Activated T-cell treated with anti-CD3 and anti-CD28 coated beads, Interleukin-2, amount 50 U/mL, for 24 hours (primary cell): ENCODE measurements around the gene HOXA9.
A peak's percentile ranks its signal among the peaks of the same experiment; 100 is the strongest.

Experiments
- DNase-seq: peaks from one replicate; pipeline ENCODE4 v3.0.0-alpha.2; 2020
- H3K27ac Mint-ChIP-seq: 2 replicates; pipeline ENCODE4 v1.8.0; 2020; ENCODE audit warnings: mild to moderate bottlenecking, mixed read lengths
- H3K27me3 Mint-ChIP-seq: 2 replicates; pipeline ENCODE4 v1.8.0; 2020; ENCODE audit warnings: mixed read lengths
- H3K36me3 Mint-ChIP-seq: 2 replicates; pipeline ENCODE4 v1.8.0; 2020; ENCODE audit warnings: low read depth, mixed read lengths
- H3K4me1 Mint-ChIP-seq: 2 replicates; pipeline ENCODE4 v1.8.0; 2020; ENCODE audit warnings: low read depth, mixed read lengths
- H3K4me3 Mint-ChIP-seq: 2 replicates; pipeline ENCODE4 v1.8.0; 2020; ENCODE audit warnings: mild to moderate bottlenecking, moderate library complexity, mixed read lengths
- H3K9me3 Mint-ChIP-seq: 2 replicates; pipeline ENCODE4 v1.8.0; 2020; ENCODE audit warnings: mixed read lengths

Gene HOXA9

GRCh38 chr7:27132978-27133377 is 32.4 kb downstream of the HOXA9 start:
- no peak overlapping the region for H3K4me3 Mint-ChIP-seq
- no peaks in the 10 kb centered on the region for H3K36me3 Mint-ChIP-seq
- peaks cover 83% of the 10 kb centered on the region for H3K27me3 Mint-ChIP-seq

DNA sequence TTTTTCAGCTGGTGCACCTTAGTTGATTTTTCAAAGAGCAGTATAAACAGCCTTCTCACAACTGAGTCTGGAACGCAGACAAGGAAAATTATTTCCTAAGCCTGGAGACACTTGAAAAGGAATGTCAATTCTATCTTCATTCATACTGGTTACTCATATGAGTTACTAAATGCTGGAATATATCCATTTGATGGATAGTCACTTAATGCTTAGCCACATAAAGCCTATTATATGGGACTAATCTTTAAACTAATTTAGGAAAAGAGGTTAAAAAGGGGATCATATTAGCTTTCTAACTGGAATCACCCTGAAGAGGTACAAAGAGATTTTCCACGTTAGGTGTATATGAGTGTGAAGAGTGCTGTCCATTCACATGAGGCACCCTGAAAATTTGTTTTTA is 33.1 kb downstream of the HOXA9 start:
- H3K36me3 Mint-ChIP-seq: no peaks in the 10 kb centered on the region
- no peak overlapping the region for H3K27ac Mint-ChIP-seq
- peaks cover 2% of the 10 kb centered on the region for H3K9me3 Mint-ChIP-seq
- H3K27me3 Mint-ChIP-seq: peaks cover 83% of the 10 kb centered on the region
- peaks cover 27% of the 10 kb centered on the region for H3K4me1 Mint-ChIP-seq
- DNase-seq: no peak
- H3K4me3 Mint-ChIP-seq: no peak overlapping the region

More at GRCh38 chr7:27132978-27133377, 32.4 kb downstream of the HOXA9 start:
- Mint-ChIP-seq H3K4me1 (peaks cover 27% of the 10 kb centered on the region), H3K27ac (no peak overlapping the region), H3K9me3 (peaks cover 2% of the 10 kb centered on the region)
- no peak for DNase-seq

DNA sequence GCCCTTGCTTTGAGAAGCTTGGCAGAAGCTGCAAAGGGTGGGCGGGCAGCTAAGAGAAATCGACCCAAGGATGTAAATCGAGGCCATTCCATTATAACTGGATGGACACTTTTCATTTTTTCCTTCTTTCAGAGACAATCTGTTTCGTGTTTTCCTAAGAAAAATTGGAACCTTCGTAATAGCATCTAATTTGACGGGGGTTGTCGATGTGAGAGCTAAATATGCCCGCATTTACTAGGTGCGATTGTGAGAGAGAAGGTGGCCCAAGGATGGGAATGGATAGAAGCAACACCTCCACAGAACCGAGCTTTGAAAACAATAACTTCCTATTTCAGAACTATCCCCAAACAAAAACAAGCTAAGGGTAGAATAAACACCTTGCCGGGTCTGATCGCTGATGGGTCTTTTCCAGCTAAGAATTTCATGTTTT is 33.9 kb downstream of the HOXA9 start:
- Mint-ChIP-seq H3K4me1 (peaks cover 27% of the 10 kb centered on the region), H3K27ac (no peak overlapping the region), H3K9me3 (peaks cover 2% of the 10 kb centered on the region), H3K4me3 (peak overlapping the region; percentile 62), H3K36me3 (no peaks in the 10 kb centered on the region), H3K27me3 (peaks cover 83% of the 10 kb centered on the region)
- no peak for DNase-seq

- no peaks in the 10 kb centered on the region for H3K36me3 Mint-ChIP-seq
- H3K27me3 Mint-ChIP-seq: peaks cover 81% of the 10 kb centered on the region
- H3K4me1 Mint-ChIP-seq: peaks cover 23% of the 10 kb centered on the region
- H3K27ac Mint-ChIP-seq: no peak within 1 kb of the TSS
- H3K9me3 Mint-ChIP-seq: peaks cover 2% of the 10 kb centered on the region
- peak; percentile 84 for DNase-seq
- peak within 1 kb of the TSS; percentile 62 for H3K4me3 Mint-ChIP-seq
Observed at GRCh38 chr7:27130540-27131389, 34.6 kb downstream of the HOXA9 start, which contains the start of gene HOXA4. Gene HOXA4 (minus strand): TSS chr7:27130757. CDS start chr7:27130733, 24 bp downstream.

DNA sequence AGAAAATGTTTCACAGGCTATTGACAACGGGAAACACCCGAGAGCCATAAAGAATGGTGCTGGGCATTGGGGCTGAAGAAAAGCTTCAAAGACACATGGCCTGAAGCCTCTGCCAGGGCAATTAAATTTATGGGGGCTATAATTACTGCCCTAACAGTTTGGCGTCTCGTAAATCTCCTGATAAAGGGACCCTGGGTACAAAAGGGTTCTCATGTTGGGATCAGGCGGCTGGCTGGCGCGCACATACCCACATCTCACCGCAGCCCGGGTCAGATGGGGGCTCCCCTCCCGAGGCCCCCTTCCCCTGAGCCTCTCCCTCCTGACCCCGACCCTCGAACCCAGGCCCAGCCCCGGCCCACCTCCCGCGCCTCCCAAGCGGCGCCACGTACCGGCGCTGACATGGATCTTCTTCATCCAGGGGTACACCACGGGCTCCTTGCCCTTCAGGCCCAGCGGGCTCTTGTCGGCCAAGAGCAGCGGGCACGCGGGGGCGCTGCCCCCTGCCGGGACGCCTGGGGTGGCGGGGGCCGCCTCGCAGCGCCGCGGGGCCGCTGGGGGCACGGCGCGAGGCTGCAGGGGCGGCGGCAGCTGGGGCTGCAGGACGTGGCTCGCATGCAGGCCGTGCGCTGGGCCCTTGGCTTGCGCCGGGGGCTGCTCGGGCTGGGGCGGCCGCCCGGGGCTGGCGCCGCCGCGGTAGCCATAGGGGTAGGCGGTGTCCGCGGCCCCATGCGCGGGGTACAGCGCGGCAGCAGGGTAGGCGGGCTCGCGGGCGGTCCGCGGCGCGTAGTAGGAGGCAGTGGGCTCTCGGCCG is 35.4 kb downstream of the HOXA9 start:
- Mint-ChIP-seq H3K36me3 (no peaks in the 10 kb centered on the region), H3K27me3 (peaks cover 82% of the 10 kb centered on the region), H3K27ac (no peak overlapping the region), H3K4me1 (peaks cover 16% of the 10 kb centered on the region), H3K4me3 (no peak overlapping the region), H3K9me3 (peaks cover 2% of the 10 kb centered on the region)
- peak; percentile 40 for DNase-seq

GRCh38 chr7:27128776-27129728 is 36.3 kb downstream of the HOXA9 start:
- H3K9me3 Mint-ChIP-seq: no peaks in the 10 kb centered on the region
- no peak for DNase-seq
- H3K27me3 Mint-ChIP-seq: peaks cover 83% of the 10 kb centered on the region
- H3K4me1 Mint-ChIP-seq: peaks cover 8% of the 10 kb centered on the region
- H3K36me3 Mint-ChIP-seq: no peaks in the 10 kb centered on the region
- no peak overlapping the region for H3K27ac Mint-ChIP-seq
- H3K4me3 Mint-ChIP-seq: no peak overlapping the region

DNA sequence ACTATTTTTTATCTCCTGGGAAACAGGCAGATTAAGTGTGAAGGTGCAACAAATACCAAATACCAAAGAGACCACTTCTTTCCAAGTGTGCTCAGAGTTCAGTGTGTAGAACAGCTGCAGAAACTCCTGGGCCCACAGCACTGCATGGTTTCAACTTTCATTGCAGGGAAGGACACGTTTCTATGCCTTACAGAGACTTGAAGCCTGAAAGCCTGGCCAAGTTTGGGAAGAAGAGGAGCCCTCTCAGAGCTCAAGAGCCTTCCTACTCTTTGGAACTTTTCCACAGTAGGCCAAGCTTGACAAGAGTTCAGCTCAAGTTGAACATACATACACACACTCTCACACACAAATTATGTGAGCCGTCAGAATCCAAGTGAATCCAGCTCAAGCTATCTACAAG is 37.3 kb downstream of the HOXA9 start:
- DNase-seq: no peak
- H3K4me3 Mint-ChIP-seq: no peak overlapping the region
- H3K27ac Mint-ChIP-seq: no peak overlapping the region
- peaks cover 3% of the 10 kb centered on the region for H3K4me1 Mint-ChIP-seq
- no peaks in the 10 kb centered on the region for H3K9me3 Mint-ChIP-seq
- H3K27me3 Mint-ChIP-seq: peaks cover 78% of the 10 kb centered on the region
- no peaks in the 10 kb centered on the region for H3K36me3 Mint-ChIP-seq

DNA sequence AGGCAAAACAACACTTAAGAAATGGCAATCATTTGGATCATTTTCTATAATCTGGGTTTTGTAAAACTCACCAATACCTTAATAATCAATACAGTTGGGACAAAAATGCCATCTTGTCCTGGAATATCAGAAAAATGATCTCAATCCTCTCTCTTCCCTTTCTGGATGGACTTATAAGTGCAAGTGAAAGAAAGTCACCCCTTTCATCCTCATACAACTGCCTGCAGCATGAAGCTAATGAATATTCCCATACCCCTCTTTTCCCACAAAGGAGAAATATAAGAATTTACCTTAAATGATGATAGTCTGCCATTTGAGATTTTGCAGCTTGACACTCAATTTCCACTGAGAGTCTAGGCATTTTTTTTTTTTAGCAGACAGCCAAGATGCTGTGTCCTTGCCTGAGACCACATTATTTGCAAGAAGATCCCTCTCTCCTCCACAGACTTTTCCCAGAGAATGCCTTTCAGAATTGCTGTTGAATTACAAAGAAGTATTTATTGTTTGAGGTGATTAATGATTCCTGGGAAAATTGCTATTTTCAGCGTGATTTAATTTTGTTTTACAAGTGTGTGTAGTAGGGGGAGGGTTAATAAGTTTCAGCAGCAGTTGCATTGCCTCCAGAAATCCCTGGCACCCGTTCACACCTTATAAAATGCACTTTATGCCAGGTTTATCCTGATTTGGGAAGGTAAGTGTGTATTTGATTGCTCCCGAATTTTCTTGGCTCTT is 38.6 kb downstream of the HOXA9 start:
- Mint-ChIP-seq H3K9me3 (no peaks in the 10 kb centered on the region), H3K27ac (no peak overlapping the region), H3K4me1 (peaks cover 3% of the 10 kb centered on the region), H3K27me3 (peaks cover 67% of the 10 kb centered on the region), H3K4me3 (no peak overlapping the region), H3K36me3 (no peaks in the 10 kb centered on the region)
- DNase-seq: no peak

GRCh38 chr7:27125986-27126394 is 39.3 kb downstream of the HOXA9 start:
- Mint-ChIP-seq H3K27me3 (peaks cover 60% of the 10 kb centered on the region), H3K36me3 (no peaks in the 10 kb centered on the region), H3K27ac (no peak overlapping the region)

GRCh38 chr7:27124902-27125689 is 40.2 kb downstream of the HOXA9 start:
- Mint-ChIP-seq H3K4me3 (no peak overlapping the region), H3K36me3 (no peaks in the 10 kb centered on the region), H3K27ac (no peak overlapping the region), H3K9me3 (no peaks in the 10 kb centered on the region), H3K27me3 (peaks cover 59% of the 10 kb centered on the region), H3K4me1 (no peaks in the 10 kb centered on the region)
- no peak for DNase-seq

More at GRCh38 chr7:27125986-27126394, 39.3 kb downstream of the HOXA9 start:
- Mint-ChIP-seq H3K4me1 (no peaks in the 10 kb centered on the region), H3K9me3 (no peaks in the 10 kb centered on the region), H3K4me3 (no peak overlapping the region)
- no peak for DNase-seq

DNA sequence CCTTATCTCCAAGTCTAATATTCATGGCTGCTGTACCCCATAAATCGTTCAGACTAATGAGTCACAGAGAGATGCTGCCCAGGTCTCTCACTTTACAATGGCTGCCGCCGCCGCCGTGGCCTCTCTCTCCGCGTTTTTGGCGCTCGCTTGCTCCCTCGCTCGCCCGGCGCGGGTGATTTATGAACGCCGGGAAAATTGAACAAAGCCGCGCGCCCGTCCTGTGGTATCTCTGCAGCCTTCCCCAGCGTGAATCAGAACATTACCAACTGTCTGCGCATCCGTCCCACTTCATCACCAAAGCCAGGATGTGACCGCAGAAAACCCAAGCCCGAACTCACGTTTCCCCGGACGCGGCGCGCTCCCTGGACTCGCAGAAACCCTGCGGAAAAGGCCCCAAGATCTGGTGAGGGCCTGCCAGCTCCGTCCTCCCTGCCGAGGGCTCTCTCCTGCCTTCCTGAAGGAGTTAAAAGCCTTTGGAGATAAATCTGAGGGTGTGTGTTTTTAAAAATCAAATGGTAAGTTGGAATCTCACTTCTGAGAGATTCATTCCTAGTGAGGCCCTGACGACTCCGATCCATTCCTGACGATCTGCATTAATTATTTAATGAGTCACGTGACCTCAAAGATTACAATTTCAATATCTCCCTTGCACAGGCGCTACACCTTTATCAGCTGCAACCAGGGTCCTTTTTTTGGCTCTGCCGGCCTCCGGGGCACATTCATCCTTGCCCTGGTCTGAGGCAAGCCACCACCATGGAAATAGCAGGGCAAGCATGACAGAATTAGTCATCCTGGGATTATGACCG is 41.0 kb downstream of the HOXA9 start:
- Mint-ChIP-seq H3K4me3 (no peak overlapping the region), H3K36me3 (no peaks in the 10 kb centered on the region), H3K4me1 (no peaks in the 10 kb centered on the region), H3K9me3 (no peaks in the 10 kb centered on the region), H3K27ac (no peak overlapping the region), H3K27me3 (peaks cover 56% of the 10 kb centered on the region)
- no peak for DNase-seq

- H3K9me3 Mint-ChIP-seq: no peaks in the 10 kb centered on the region
- H3K27me3 Mint-ChIP-seq: peaks cover 49% of the 10 kb centered on the region
- no peak for DNase-seq
- no peaks in the 10 kb centered on the region for H3K36me3 Mint-ChIP-seq
- no peaks in the 10 kb centered on the region for H3K4me1 Mint-ChIP-seq
- no peak overlapping the region for H3K27ac Mint-ChIP-seq
- H3K4me3 Mint-ChIP-seq: no peak overlapping the region
Observed at GRCh38 chr7:27123477-27124053, 41.8 kb downstream of the HOXA9 start.
